ENCODE measurements around the gene FER. TPM values are rescaled to one million over a fixed set of nuclear protein-coding genes. Genes with fewer than 3 reads are reported as not detected.

The FER gene
- total and polyA plus RNA-seq, 2 experiments from 2014 or later = 10.6 to 29.4 TPM

GRCh38 chr5:108957333-108957732 lies 209.6 kb downstream of the FER start:
- Histone ChIP-seq H3K27ac (no peak overlapping the region), H2AFZ (no peak overlapping the region), H3K9me3 (ENCODE audit: low read depth) (no peaks in the 10 kb centered on the region), H3K79me2 (no peaks in the 10 kb centered on the region), H4K20me1 (ENCODE audit: insufficient read depth, poor library complexity, severe bottlenecking) (no peaks in the 10 kb centered on the region), H3K4me3 (no peak overlapping the region), H3K9me2 (replicated peaks; ENCODE audit: insufficient read depth) (no peaks in the 10 kb centered on the region), H3K4me1 (ENCODE audit: insufficient read depth) (no peaks in the 10 kb centered on the region), H3K4me2 (no peak overlapping the region), H3K27me3 (no peaks in the 10 kb centered on the region), H3K36me3 (replicated peaks; ENCODE audit: insufficient read depth, low read depth) (no peaks in the 10 kb centered on the region)
- TF ChIP-seq EZH2phosphoT487 (IDR thresholded peaks at IDR 0.05; ENCODE audit: low read depth, severe bottlenecking, unreplicated experiment) = no peak
- DNase-seq (ENCODE audit: low spot score) = no peak

- no peaks in the 10 kb centered on the region for H3K9me2 ChIP-seq (replicated peaks; ENCODE audit: insufficient read depth)
- no peak overlapping the region for H3K4me2 ChIP-seq
- no peaks in the 10 kb centered on the region for H3K36me3 ChIP-seq (replicated peaks; ENCODE audit: insufficient read depth, low read depth)
- no peak overlapping the region for H3K27ac ChIP-seq
- no peak overlapping the region for H2AFZ ChIP-seq
- H3K79me2 ChIP-seq = no peaks in the 10 kb centered on the region
- TF ChIP-seq EZH2phosphoT487 (IDR thresholded peaks at IDR 0.05; ENCODE audit: low read depth, severe bottlenecking, unreplicated experiment) (no peak), EZH2 (IDR thresholded peaks at IDR 0.05; ENCODE audit: borderline replicate concordance) (no peak), CTCF (IDR thresholded peaks at IDR 0.05; ENCODE audit: poor library complexity) (no peak)
- no peaks in the 10 kb centered on the region for H3K9me3 ChIP-seq (ENCODE audit: low read depth)
- no peaks in the 10 kb centered on the region for H4K20me1 ChIP-seq (ENCODE audit: insufficient read depth, poor library complexity, severe bottlenecking)
- no peaks in the 10 kb centered on the region for H3K27me3 ChIP-seq
- WGBS (ENCODE audit: low lambda C conversion rate, missing lambda C conversion rate) = 95% methylated on average over 6 of the region's 6 CpGs
- H3K4me1 ChIP-seq (ENCODE audit: insufficient read depth) = no peaks in the 10 kb centered on the region
- no peak overlapping the region for H3K4me3 ChIP-seq
- DNase-seq (ENCODE audit: low spot score) = no peak
These were observed 219.2 kb downstream of the FER start for GRCh38 chr5:108966910-108967309.

GRCh38 chr5:108974594-108974993 lies 226.9 kb downstream of the FER start:
- Histone ChIP-seq H3K79me2 (no peaks in the 10 kb centered on the region), H2AFZ (no peak overlapping the region), H3K4me2 (no peak overlapping the region), H3K36me3 (replicated peaks; ENCODE audit: insufficient read depth, low read depth) (no peaks in the 10 kb centered on the region), H3K27ac (no peak overlapping the region), H3K9me3 (ENCODE audit: low read depth) (no peaks in the 10 kb centered on the region), H3K4me3 (no peak overlapping the region), H4K20me1 (ENCODE audit: insufficient read depth, poor library complexity, severe bottlenecking) (no peaks in the 10 kb centered on the region), H3K27me3 (no peaks in the 10 kb centered on the region), H3K4me1 (ENCODE audit: insufficient read depth) (no peaks in the 10 kb centered on the region), H3K9me2 (replicated peaks; ENCODE audit: insufficient read depth) (no peaks in the 10 kb centered on the region)
- no peak for DNase-seq (ENCODE audit: low spot score)
- no peak for TF ChIP-seq CTCF (IDR thresholded peaks at IDR 0.05; ENCODE audit: poor library complexity)
- no peak for TF ChIP-seq EZH2 (IDR thresholded peaks at IDR 0.05; ENCODE audit: borderline replicate concordance)
- TF ChIP-seq EZH2phosphoT487 (IDR thresholded peaks at IDR 0.05; ENCODE audit: low read depth, severe bottlenecking, unreplicated experiment) = no peak
- 96% methylated on average over 1 of the region's 1 CpG for WGBS (ENCODE audit: low lambda C conversion rate, missing lambda C conversion rate)

- Histone ChIP-seq H3K4me3 (no peak overlapping the region), H3K36me3 (replicated peaks; ENCODE audit: insufficient read depth, low read depth) (no peaks in the 10 kb centered on the region), H2AFZ (no peak overlapping the region), H3K27me3 (no peaks in the 10 kb centered on the region), H3K79me2 (no peaks in the 10 kb centered on the region), H3K27ac (no peak overlapping the region), H3K4me1 (ENCODE audit: insufficient read depth) (no peaks in the 10 kb centered on the region), H3K4me2 (no peak overlapping the region), H4K20me1 (ENCODE audit: insufficient read depth, poor library complexity, severe bottlenecking) (no peaks in the 10 kb centered on the region), H3K9me3 (ENCODE audit: low read depth) (no peaks in the 10 kb centered on the region), H3K9me2 (replicated peaks; ENCODE audit: insufficient read depth) (no peaks in the 10 kb centered on the region)
- no peak for TF ChIP-seq CTCF (IDR thresholded peaks at IDR 0.05; ENCODE audit: poor library complexity)
- TF ChIP-seq EZH2 (IDR thresholded peaks at IDR 0.05; ENCODE audit: borderline replicate concordance) = no peak
- no peak for TF ChIP-seq EZH2phosphoT487 (IDR thresholded peaks at IDR 0.05; ENCODE audit: low read depth, severe bottlenecking, unreplicated experiment)
- no peak for DNase-seq (ENCODE audit: low spot score)
- WGBS (ENCODE audit: low lambda C conversion rate, missing lambda C conversion rate) = 98% methylated on average over 2 of the region's 2 CpGs
These were observed 228.0 kb downstream of the FER start for GRCh38 chr5:108975697-108976096.
